GM10847 (cell line): Measurements from ENCODE around the gene EXOSC1.

Experiments
- POLR2A ChIP-seq: IDR thresholded peaks from 2 replicates; pipeline ENCODE4 v1.6.1; 2011; ENCODE audit not compliant: insufficient read length; ENCODE audit errors: extremely low read depth

EXOSC1 gene

GRCh38 chr10:97399843-97400545 is 45.8 kb downstream of the EXOSC1 start:
- no peak for TF ChIP-seq POLR2A

DNA sequence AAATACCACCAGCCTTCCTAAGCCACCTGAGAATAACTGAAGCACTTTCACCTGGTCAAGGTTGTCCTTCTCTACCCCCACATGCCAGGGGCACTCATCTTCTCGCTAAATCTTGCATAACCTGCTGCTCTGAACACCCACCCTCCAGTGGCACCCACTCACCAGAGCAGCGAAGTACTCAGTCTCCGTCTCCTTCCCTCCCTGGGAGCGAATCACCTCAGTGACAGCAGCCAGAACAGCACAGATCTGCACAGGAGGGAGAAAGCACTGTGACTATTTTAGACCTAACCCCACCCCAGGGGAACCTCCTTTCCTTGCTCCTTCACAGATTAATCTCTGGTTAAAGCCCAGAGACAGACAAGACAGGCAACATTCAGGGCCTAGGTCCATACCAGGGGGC is 49.8 kb downstream of the EXOSC1 start:
- TF ChIP-seq POLR2A, result no peak

GRCh38 chr10:97393034-97393573 is 52.7 kb downstream of the EXOSC1 start:
- no peak for TF ChIP-seq POLR2A

DNA sequence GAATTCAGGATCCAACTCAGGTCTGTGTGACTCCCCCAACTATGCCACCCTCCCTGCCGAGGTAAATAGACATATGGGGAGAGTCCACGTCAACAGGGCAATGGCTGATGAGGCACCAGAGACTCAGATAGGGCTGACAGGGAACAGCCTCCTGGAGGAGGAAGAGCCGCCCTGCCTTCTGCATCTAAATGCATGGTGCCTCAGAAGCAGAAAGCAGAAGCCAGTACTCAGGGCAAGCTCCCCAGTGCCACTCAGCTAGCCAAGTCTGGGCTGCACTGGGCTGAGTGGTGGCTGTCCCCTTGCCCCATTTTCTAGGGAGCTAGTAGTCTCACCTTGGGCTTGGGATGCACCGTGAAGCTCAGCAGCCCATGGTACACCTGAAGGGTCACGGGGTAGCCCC is 55.7 kb downstream of the EXOSC1 start:
- no peak for TF ChIP-seq POLR2A

GRCh38 chr10:97388152-97388551 is 57.7 kb downstream of the EXOSC1 start:
- TF ChIP-seq POLR2A, result no peak
